ENCODE measurements around the gene BTBD9.

Gene BTBD9

DNA sequence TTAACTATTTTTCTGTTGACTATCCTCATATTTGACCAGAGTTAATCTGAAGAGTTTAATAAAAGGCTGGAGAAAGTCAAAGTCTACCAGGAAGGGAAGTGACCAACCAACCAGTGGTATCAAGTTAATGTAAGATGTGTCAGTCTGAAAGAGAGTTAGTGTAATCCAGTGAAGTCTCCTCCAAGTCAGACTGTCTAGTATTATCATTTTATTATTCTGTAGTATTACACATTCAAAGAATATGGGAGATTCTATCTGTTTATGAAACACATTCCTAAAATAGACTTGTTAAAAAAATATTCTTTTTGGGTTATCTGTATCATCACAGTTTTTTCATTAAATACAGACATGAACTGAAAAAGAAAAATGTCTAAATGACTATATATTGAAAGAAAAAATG is 194.4 kb downstream of the BTBD9 start:
- H3K4me3 ChIP-seq (replicated peaks; ENCODE audit: low read depth, low read length): no peak overlapping the region
- TF ChIP-seq, protein P1, sequence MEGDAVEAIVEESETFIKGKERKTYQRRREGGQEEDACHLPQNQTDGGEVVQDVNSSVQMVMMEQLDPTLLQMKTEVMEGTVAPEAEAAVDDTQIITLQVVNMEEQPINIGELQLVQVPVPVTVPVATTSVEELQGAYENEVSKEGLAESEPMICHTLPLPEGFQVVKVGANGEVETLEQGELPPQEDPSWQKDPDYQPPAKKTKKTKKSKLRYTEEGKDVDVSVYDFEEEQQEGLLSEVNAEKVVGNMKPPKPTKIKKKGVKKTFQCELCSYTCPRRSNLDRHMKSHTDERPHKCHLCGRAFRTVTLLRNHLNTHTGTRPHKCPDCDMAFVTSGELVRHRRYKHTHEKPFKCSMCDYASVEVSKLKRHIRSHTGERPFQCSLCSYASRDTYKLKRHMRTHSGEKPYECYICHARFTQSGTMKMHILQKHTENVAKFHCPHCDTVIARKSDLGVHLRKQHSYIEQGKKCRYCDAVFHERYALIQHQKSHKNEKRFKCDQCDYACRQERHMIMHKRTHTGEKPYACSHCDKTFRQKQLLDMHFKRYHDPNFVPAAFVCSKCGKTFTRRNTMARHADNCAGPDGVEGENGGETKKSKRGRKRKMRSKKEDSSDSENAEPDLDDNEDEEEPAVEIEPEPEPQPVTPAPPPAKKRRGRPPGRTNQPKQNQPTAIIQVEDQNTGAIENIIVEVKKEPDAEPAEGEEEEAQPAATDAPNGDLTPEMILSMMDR (IDR thresholded peaks at IDR 0.05; ENCODE audit: low read depth, low read length, missing control alignments): no peak
- DNase-seq (ENCODE audit: extremely low read depth, low read depth): no peak

DNA sequence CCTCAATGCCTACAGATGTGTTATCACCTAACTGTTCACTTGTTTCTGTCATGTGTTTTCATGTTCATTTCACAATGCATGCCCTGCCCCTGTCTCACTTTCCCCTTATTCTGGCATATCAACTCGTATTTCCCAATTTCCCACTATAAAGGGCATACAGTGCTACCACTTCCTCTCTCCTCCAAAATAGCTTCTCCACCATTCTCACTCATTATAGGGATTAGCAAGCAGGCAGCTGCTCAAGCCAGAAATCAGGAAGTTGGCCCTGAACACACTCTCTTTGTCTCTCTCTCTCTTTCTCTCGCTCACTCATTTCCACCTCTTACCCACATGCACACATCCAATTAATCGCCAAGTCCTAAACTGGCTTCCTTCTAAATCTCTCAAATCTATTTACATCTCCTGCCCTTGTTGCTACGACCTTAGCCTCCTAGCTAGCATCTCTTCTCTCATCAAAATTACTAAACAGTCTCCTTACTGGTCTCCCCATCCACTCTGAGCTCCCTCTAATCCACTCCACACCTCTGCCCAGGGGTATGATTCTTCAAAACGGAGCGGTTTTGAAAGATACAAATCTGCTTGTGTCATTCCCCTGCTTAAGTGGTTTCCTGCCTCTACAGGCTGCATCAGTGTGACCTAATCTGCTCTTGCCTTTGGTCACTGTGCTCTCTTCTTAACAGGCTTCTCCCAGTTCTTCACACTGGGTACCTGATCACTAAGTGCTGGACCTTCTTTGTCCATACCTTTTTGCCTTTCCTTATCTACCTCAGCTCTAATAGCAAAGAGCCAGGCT is 196.2 kb downstream of the BTBD9 start:
- no peak for DNase-seq (ENCODE audit: extremely low read depth, low read depth)
- no peak overlapping the region for H3K4me3 ChIP-seq (replicated peaks; ENCODE audit: low read depth, low read length)
- TF ChIP-seq, protein P1 (IDR thresholded peaks at IDR 0.05; ENCODE audit: low read depth, low read length, missing control alignments): no peak

DNA sequence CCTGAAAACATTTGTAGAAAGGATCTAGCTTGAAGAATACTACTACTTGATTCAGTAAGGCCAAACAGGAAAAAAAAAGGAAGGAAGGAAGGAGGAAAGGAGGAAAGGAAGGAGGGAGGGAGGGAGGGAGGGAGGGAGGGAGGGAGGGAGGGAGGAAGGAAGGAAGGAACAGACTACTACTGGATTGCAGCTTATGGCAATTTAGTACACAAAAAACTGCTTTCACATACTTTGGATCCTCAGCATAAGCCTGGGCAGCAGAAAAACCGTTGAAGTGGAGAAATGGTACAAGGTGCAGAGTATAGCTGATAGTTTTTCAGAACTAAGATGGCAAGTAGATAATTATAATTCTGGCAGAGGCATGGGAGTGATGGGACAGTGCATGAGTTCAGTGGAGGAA is 201.6 kb downstream of the BTBD9 start:
- DNase-seq (ENCODE audit: extremely low read depth, low read depth): no peak
- TF ChIP-seq, protein P1 (IDR thresholded peaks at IDR 0.05; ENCODE audit: low read depth, low read length, missing control alignments): no peak
- no peak overlapping the region for H3K4me3 ChIP-seq (replicated peaks; ENCODE audit: low read depth, low read length)

DNA sequence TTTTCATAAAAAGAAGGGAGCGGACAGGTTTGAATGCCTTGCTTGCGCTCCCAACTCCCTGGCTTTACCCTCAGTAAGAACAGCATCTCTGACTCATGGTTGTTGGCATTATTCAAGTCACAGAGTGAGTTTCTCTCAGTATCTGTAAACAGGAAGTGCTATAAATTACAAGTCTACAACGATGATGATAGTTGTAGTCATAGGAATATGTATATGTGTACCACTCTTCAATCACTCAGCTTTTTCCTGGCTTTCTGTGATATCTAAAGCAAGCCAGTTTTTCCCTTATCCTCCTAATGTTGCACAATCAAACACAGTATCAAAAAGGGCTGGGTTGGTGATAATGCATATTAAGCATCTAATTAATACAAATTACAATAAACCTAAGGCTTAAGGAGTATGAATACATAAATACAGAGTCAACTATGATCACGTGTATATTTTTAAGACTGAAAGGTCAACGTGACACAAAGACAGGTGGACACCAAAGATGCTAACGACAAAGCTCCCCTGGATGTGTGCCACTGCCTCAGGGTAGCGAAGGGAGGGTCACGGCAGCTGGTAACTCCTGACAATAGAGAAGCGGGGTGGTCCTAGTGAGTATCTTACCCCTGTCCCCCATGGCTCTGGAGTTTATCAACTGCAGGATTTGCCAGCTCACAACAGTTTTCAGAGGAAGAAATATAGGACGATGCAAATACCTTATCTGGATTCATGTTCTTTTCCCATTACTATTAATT is 202.8 kb downstream of the BTBD9 start:
- no peak for DNase-seq (ENCODE audit: extremely low read depth, low read depth)
- H3K4me3 ChIP-seq (replicated peaks; ENCODE audit: low read depth, low read length): no peak overlapping the region
- TF ChIP-seq, protein P1 (IDR thresholded peaks at IDR 0.05; ENCODE audit: low read depth, low read length, missing control alignments): no peak

DNA sequence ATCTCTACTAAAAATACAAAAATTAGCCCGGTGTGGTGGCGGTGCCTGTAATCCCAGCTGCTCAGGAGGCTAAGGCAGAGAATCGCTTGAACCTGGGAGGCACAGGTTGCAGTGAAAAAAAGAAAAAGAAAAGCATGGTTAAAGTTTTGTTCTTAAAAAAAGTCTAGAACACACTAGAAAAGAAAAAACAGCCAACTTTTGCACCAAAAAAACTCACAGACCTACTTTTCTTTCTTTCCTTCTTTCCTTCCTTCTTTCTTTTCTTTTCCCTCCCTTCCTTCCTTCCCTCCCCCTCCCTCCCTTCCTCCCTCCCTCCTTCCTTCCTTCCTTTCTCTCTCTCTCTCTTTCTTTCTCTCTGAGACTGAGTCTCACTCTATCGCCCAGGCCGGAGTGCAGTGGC is 204.4 kb downstream of the BTBD9 start:
- no peak for DNase-seq (ENCODE audit: extremely low read depth, low read depth)
- H3K4me3 ChIP-seq (replicated peaks; ENCODE audit: low read depth, low read length): no peak overlapping the region
- TF ChIP-seq, protein P1 (IDR thresholded peaks at IDR 0.05; ENCODE audit: low read depth, low read length, missing control alignments): no peak

DNA sequence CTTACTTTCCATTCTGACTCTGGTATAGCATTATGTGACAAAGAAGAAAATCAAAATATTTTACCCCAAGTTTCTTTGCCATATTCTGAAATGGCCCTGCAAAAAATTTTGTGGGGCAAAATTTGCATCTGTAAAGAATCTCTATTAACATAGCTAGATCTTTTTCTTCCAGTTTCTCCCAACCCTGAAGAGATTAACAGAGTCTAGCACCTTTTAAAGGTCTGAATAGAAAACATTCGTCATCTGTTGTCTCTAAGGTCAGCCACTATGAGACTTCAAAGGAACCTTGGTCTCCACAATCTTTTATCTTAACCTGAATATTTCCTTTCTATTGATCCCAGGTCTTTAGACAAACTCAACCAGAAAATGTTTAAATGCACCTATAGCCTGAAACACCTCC is 205.7 kb downstream of the BTBD9 start:
- TF ChIP-seq, protein P1 (IDR thresholded peaks at IDR 0.05; ENCODE audit: low read depth, low read length, missing control alignments): no peak
- no peak for DNase-seq (ENCODE audit: extremely low read depth, low read depth)
- no peak overlapping the region for H3K4me3 ChIP-seq (replicated peaks; ENCODE audit: low read depth, low read length)

All from HFF-Myc (cell line).